Osteoblast (primary cell): ENCODE results near the gene ZSCAN10. TPM values are rescaled to one million over a fixed set of nuclear protein-coding genes. Genes with fewer than 3 reads are reported as not detected.

Experiments used
- DNase-seq: peaks from one replicate; pipeline ENCODE4 v3.0.0; 2011; ENCODE audit warnings: low spot score, mixed read lengths; ENCODE audit not compliant: insufficient read length; ENCODE audit errors: missing footprints
- H2AFZ ChIP-seq: 2 replicates; pipeline ENCODE4 v1.6.0; 2011; ENCODE audit warnings: mild to moderate bottlenecking, low read length
- H3K27ac ChIP-seq: 2 replicates; pipeline ENCODE4 v1.5.1; 2011; ENCODE audit warnings: mild to moderate bottlenecking, low read depth, low read length, moderate library complexity
- H3K27me3 ChIP-seq: 2 replicates; pipeline ENCODE4 v1.6.0; 2012; ENCODE audit warnings: mild to moderate bottlenecking, control low read depth, inconsistent platforms, low read length, moderate library complexity; ENCODE audit not compliant: insufficient read depth
- H3K36me3 ChIP-seq: 2 replicates; pipeline ENCODE4 v1.5.1; 2011; ENCODE audit warnings: mild to moderate bottlenecking, low read length, control low read depth, moderate library complexity; ENCODE audit not compliant: insufficient read depth
- H3K4me1 ChIP-seq: 2 replicates; pipeline ENCODE4 v1.5.1; 2011; ENCODE audit warnings: mild to moderate bottlenecking, low read length, control low read depth, moderate library complexity; ENCODE audit not compliant: insufficient read depth
- H3K4me2 ChIP-seq: 2 replicates; pipeline ENCODE4 v1.6.0; 2011; ENCODE audit warnings: mild to moderate bottlenecking, low read length; ENCODE audit not compliant: insufficient read depth
- H3K4me3 ChIP-seq: fragments of 200-600 bp; sonication (generic); 3 replicates; pipeline ENCODE4 v1.5.1; 2012; ENCODE audit warnings: mild to moderate bottlenecking, low read length, inconsistent platforms; ENCODE audit not compliant: insufficient read depth
- H3K79me2 ChIP-seq: 2 replicates; pipeline ENCODE4 v1.6.0; 2012; ENCODE audit warnings: mild to moderate bottlenecking, low read length, control low read depth, inconsistent platforms; ENCODE audit not compliant: insufficient read depth
- H3K9me3 ChIP-seq: 2 replicates; pipeline ENCODE4 v1.5.1; 2011; ENCODE audit warnings: low read depth, low read length, control low read depth
- H4K20me1 ChIP-seq: 2 replicates; pipeline ENCODE4 v1.6.0; 2012; ENCODE audit warnings: mild to moderate bottlenecking, low read length, control low read depth; ENCODE audit not compliant: insufficient read depth
- CTCF ChIP-seq: IDR thresholded peaks from 2 replicates; pipeline ENCODE4 v1.5.1; 2011; ENCODE audit warnings: mild to moderate bottlenecking, low read depth, low read length, moderate library complexity; ENCODE audit errors: extremely low read depth
- total RNA-seq: library from RNA; depleted of rRNA; stranded (reverse); fragments of >200 nt; gene quantifications from 2 replicates; pipeline ENCODE4 v1.2.3, GENCODE V29; 2012

ZSCAN10 gene
- total RNA-seq, 1 donor: not detected

- H3K4me3 ChIP-seq: no peak overlapping the region
- H3K79me2 ChIP-seq: no peaks in the 10 kb centered on the region
- H3K4me1 ChIP-seq: peaks cover 3% of the 10 kb centered on the region
- H3K27me3 ChIP-seq: peaks cover 2% of the 10 kb centered on the region
- H2AFZ ChIP-seq: no peak overlapping the region
- DNase-seq: no peak
- no peaks in the 10 kb centered on the region for H3K36me3 ChIP-seq
- TF ChIP-seq CTCF: no peak
- no peaks in the 10 kb centered on the region for H3K9me3 ChIP-seq
- no peaks in the 10 kb centered on the region for H4K20me1 ChIP-seq
- no peak overlapping the region for H3K4me2 ChIP-seq
- H3K27ac ChIP-seq: no peak overlapping the region
Measured at GRCh38 chr16:3068487-3068886, 30.6 kb downstream of the ZSCAN10 start.

- Histone ChIP-seq H4K20me1 (no peaks in the 10 kb centered on the region), H3K27ac (no peak overlapping the region), H2AFZ (no peak overlapping the region), H3K4me3 (no peak overlapping the region), H3K9me3 (no peaks in the 10 kb centered on the region), H3K79me2 (no peaks in the 10 kb centered on the region), H3K4me2 (no peak overlapping the region), H3K27me3 (peaks cover 2% of the 10 kb centered on the region), H3K4me1 (peaks cover 3% of the 10 kb centered on the region), H3K36me3 (no peaks in the 10 kb centered on the region)
- peak; percentile 75 for DNase-seq
- no peak for TF ChIP-seq CTCF
Measured at GRCh38 chr16:3066440-3066748, 32.7 kb downstream of the ZSCAN10 start.

GRCh38 chr16:3065742-3066439 is 33.2 kb downstream of the ZSCAN10 start:
- Histone ChIP-seq H2AFZ (no peak overlapping the region), H3K4me3 (no peak overlapping the region), H3K79me2 (no peaks in the 10 kb centered on the region), H3K4me1 (peaks cover 3% of the 10 kb centered on the region), H3K36me3 (no peaks in the 10 kb centered on the region), H3K27ac (no peak overlapping the region), H3K9me3 (no peaks in the 10 kb centered on the region), H3K4me2 (no peak overlapping the region), H3K27me3 (peaks cover 3% of the 10 kb centered on the region), H4K20me1 (no peaks in the 10 kb centered on the region)
- TF ChIP-seq CTCF: no peak
- peak; percentile 81 for DNase-seq

GRCh38 chr16:3065069-3065741 is 33.9 kb downstream of the ZSCAN10 start, which contains the start of gene IL32:
Gene IL32 (plus strand): TSS chr16:3065640. CDS start chr16:3065812, 172 bp downstream.
- no peaks in the 10 kb centered on the region for H4K20me1 ChIP-seq
- H3K27me3 ChIP-seq: peaks cover 3% of the 10 kb centered on the region
- DNase-seq: peak; percentile 95
- no peak within 1 kb of the TSS for H3K27ac ChIP-seq
- peaks cover 3% of the 10 kb centered on the region for H3K4me1 ChIP-seq
- TF ChIP-seq CTCF: no peak
- peak within 1 kb of the TSS; percentile 80 for H2AFZ ChIP-seq
- H3K79me2 ChIP-seq: no peaks in the 10 kb centered on the region
- H3K4me2 ChIP-seq: no peak within 1 kb of the TSS
- H3K9me3 ChIP-seq: no peaks in the 10 kb centered on the region
- H3K36me3 ChIP-seq: no peaks in the 10 kb centered on the region
- H3K4me3 ChIP-seq: no peak within 1 kb of the TSS
